ENCODE data around the gene CCDC91. TPM values are rescaled to one million over a fixed set of nuclear protein-coding genes. Genes with fewer than 3 reads are reported as not detected.

CCDC91 gene
- total RNA-seq, 1 donor from 2014 or later = 23.2 TPM

GRCh38 chr12:28540324-28540714, 350.1 kb downstream of the CCDC91 start:
- no peaks in the 10 kb centered on the region for H3K27me3 Mint-ChIP-seq
- peaks cover 14% of the 10 kb centered on the region for H3K36me3 Mint-ChIP-seq
- H3K4me3 Mint-ChIP-seq = no peak overlapping the region
- no peaks in the 10 kb centered on the region for H3K4me1 Mint-ChIP-seq (ENCODE audit: unreplicated experiment)
- H3K9me3 Mint-ChIP-seq = no peaks in the 10 kb centered on the region
- DNase-seq (ENCODE audit: extremely low spot score, unreplicated experiment) = no peak
- TF ChIP-seq CTCF (conservative IDR thresholded peaks at IDR 0.05) = no peak
- no peak overlapping the region for H3K27ac Mint-ChIP-seq

- no peak overlapping the region for H3K27ac Mint-ChIP-seq
Observed at GRCh38 chr12:28543021-28543890, 353.0 kb downstream of the CCDC91 start.

GRCh38 chr12:28550757-28551704, 360.8 kb downstream of the CCDC91 start:
- peaks cover 15% of the 10 kb centered on the region for H3K36me3 Mint-ChIP-seq
- H3K27me3 Mint-ChIP-seq = no peaks in the 10 kb centered on the region
- no peaks in the 10 kb centered on the region for H3K4me1 Mint-ChIP-seq (ENCODE audit: unreplicated experiment)
- no peak overlapping the region for H3K4me3 Mint-ChIP-seq
- DNase-seq (ENCODE audit: extremely low spot score, unreplicated experiment) = no peak
- no peak for TF ChIP-seq CTCF (conservative IDR thresholded peaks at IDR 0.05)
- no peaks in the 10 kb centered on the region for H3K9me3 Mint-ChIP-seq
- no peak overlapping the region for H3K27ac Mint-ChIP-seq

More at GRCh38 chr12:28543021-28543890, 353.0 kb downstream of the CCDC91 start:
- Mint-ChIP-seq H3K4me1 (ENCODE audit: unreplicated experiment) (no peaks in the 10 kb centered on the region), H3K36me3 (peaks cover 18% of the 10 kb centered on the region), H3K9me3 (no peaks in the 10 kb centered on the region), H3K4me3 (no peak overlapping the region), H3K27me3 (no peaks in the 10 kb centered on the region)
- DNase-seq (ENCODE audit: extremely low spot score, unreplicated experiment) = no peak
- no peak for TF ChIP-seq CTCF (conservative IDR thresholded peaks at IDR 0.05)

DNA sequence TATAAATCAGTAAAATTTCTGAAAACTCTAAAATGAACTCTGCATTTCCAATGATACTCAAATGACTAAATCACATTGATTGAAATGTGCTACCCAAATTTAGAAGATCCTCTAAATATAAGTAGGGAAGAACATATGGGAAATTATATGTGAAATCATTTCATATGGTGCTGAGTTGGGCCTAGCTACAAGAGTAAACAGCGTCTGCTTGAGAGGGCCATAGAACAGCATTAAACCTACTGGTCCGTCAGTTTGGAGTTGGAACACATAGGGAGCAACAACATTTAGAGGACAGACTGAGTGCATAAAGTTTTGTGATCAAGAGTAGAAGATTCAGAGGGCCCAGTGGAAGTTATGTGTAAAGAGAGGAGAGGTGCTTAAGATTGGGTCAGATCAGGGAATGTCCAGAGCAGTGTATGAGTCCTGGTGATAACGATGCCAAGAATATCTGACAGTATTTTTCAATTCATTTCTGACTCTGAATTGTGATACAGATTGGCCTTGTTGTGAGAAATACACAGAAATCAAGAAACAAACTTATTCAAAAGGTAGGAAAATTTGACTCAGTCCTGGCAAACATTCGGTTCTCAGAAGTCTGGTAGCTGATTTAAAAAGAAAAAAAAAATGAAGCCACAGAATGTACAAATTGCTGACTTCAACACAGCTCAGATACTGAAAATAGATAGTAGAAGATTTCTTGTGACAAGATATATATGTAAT, 362.2 kb downstream of the CCDC91 start:
- DNase-seq (ENCODE audit: extremely low spot score, unreplicated experiment) = no peak
- H3K27me3 Mint-ChIP-seq = no peaks in the 10 kb centered on the region
- H3K9me3 Mint-ChIP-seq = no peaks in the 10 kb centered on the region
- no peak for TF ChIP-seq CTCF (conservative IDR thresholded peaks at IDR 0.05)
- H3K36me3 Mint-ChIP-seq = peaks cover 12% of the 10 kb centered on the region
- no peak overlapping the region for H3K4me3 Mint-ChIP-seq
- no peak overlapping the region for H3K27ac Mint-ChIP-seq
- no peaks in the 10 kb centered on the region for H3K4me1 Mint-ChIP-seq (ENCODE audit: unreplicated experiment)

DNA sequence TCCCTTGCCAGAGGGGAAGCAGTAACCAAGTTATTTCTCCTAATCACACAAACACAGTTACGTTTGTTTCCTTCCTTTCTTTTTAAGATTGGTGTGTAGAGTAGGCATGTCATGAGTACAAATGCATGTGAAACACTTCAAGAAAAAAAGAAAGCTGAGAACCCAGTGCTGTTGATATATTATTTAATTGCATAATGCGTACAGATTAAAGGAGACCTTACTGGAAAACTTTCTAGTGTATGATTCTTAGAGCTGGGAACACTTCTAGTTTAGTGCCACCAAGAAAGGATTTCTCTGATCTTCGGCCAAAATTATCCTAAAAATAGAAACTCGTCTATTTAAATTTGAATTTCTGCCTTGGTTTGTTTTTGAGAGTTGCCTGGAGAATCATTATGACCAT, 365.5 kb downstream of the CCDC91 start:
- Mint-ChIP-seq H3K4me3 (no peak overlapping the region), H3K4me1 (ENCODE audit: unreplicated experiment) (no peaks in the 10 kb centered on the region), H3K27me3 (no peaks in the 10 kb centered on the region), H3K36me3 (peaks cover 22% of the 10 kb centered on the region), H3K9me3 (no peaks in the 10 kb centered on the region), H3K27ac (no peak overlapping the region)
- DNase-seq (ENCODE audit: extremely low spot score, unreplicated experiment) = no peak
- TF ChIP-seq CTCF (conservative IDR thresholded peaks at IDR 0.05) = no peak

All from type B pancreatic cell (in vitro differentiated cells).